ENCODE measurements around the gene PHACTR1. TPM values are rescaled to one million over a fixed set of nuclear protein-coding genes. Genes with fewer than 3 reads are reported as not detected.

Gene PHACTR1
- total RNA-seq, 2 experiments from 2014 or later = 1.3 to 2.3 TPM

DNA sequence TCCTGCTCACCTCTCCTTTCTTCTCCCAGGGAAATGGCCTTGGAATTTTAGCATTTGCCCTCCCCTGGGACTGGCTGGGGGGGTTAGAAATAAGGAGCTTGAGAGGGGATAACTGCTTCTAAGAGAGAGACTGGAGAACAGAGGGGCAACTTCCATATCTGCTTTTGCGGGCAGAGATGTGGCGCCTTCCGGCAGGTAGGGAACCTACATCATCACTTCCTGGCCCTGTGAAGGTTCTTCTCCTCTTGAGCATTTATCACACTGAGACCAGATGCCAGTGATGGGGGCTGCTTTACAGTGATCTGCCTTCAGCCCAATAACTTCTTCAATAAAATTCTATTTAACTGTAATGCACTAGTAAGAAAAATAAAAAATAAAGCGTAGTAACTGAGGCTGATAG, 563.7 kb downstream of the PHACTR1 start:
- Mint-ChIP-seq H3K4me3 (no peak overlapping the region), H3K27me3 (no peaks in the 10 kb centered on the region), H3K9me3 (peaks cover 3% of the 10 kb centered on the region), H3K27ac (no peak overlapping the region), H3K36me3 (ENCODE audit: low read depth) (no peaks in the 10 kb centered on the region), H3K4me1 (ENCODE audit: low read depth) (no peaks in the 10 kb centered on the region)
- intact Hi-C loops (cut with DNase I, micrococcal nuclease) = no loop called here
- CTCF ChIA-PET = no interaction called here
- H3K36me3 ChIP-seq (ENCODE audit: insufficient read depth, low read length) = no peaks in the 10 kb centered on the region
- peaks cover 0 to 4% of the 10 kb centered on the region in 2 experiments for H3K9me3 ChIP-seq (ENCODE audit: control insufficient read depth in 1 of 2, insufficient read depth in 1 of 2, low read length in 2 of 2)
- POLR2A ChIA-PET = no interaction called here
- TF ChIP-seq, protein P1, sequence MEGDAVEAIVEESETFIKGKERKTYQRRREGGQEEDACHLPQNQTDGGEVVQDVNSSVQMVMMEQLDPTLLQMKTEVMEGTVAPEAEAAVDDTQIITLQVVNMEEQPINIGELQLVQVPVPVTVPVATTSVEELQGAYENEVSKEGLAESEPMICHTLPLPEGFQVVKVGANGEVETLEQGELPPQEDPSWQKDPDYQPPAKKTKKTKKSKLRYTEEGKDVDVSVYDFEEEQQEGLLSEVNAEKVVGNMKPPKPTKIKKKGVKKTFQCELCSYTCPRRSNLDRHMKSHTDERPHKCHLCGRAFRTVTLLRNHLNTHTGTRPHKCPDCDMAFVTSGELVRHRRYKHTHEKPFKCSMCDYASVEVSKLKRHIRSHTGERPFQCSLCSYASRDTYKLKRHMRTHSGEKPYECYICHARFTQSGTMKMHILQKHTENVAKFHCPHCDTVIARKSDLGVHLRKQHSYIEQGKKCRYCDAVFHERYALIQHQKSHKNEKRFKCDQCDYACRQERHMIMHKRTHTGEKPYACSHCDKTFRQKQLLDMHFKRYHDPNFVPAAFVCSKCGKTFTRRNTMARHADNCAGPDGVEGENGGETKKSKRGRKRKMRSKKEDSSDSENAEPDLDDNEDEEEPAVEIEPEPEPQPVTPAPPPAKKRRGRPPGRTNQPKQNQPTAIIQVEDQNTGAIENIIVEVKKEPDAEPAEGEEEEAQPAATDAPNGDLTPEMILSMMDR (IDR thresholded peaks at IDR 0.05) = no peak
- H3K4me1 ChIP-seq (ENCODE audit: insufficient read depth, low read length) = peaks cover 3% of the 10 kb centered on the region
- no peak overlapping the region for H3K4me3 ChIP-seq (ENCODE audit: low read length)
- ATAC-seq (ENCODE audit: poor library complexity) = no peak
- no peak overlapping the region for H3K27ac ChIP-seq (ENCODE audit: low read depth in 1 of 2, low read length in 2 of 2)
- DNase-seq = no peak
- H3K27me3 ChIP-seq (ENCODE audit: control insufficient read depth in 1 of 2, insufficient read depth in 2 of 2, low read length in 2 of 2) = no peaks in the 10 kb centered on the region

DNA sequence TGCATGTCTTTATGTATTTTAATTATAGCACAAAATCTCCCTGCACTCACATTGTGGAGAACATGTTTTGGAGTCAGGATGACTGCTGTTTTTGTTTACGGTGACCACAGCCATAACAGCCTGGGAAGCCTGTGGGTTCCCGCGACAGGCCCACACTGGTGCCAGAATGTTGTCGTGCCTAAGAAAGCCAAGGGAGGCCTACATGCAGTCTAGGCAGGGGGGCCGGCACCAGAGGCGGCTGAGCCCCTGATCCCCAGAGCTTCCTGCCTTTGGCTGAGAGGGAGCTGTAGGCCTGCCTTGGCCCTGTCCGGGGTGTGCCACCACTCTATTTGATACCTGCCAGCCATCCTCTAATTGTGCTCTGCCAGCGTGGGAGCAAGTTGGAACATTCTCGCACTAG, 565.1 kb downstream of the PHACTR1 start:
- no peaks in the 10 kb centered on the region for H3K36me3 ChIP-seq (ENCODE audit: insufficient read depth, low read length)
- TF ChIP-seq, protein P1 (IDR thresholded peaks at IDR 0.05) = no peak
- H3K4me3 ChIP-seq (ENCODE audit: low read length) = no peak overlapping the region
- ATAC-seq (ENCODE audit: poor library complexity) = no peak
- peaks cover 5 to 6% of the 10 kb centered on the region in 2 experiments for H3K9me3 ChIP-seq (ENCODE audit: control insufficient read depth in 1 of 2, insufficient read depth in 1 of 2, low read length in 2 of 2)
- Mint-ChIP-seq H3K9me3 (peaks cover 3% of the 10 kb centered on the region), H3K27me3 (no peaks in the 10 kb centered on the region), H3K36me3 (ENCODE audit: low read depth) (peaks cover 11% of the 10 kb centered on the region), H3K4me1 (ENCODE audit: low read depth) (no peaks in the 10 kb centered on the region), H3K27ac (no peak overlapping the region), H3K4me3 (no peak overlapping the region)
- no peaks in the 10 kb centered on the region for H3K27me3 ChIP-seq (ENCODE audit: control insufficient read depth in 1 of 2, insufficient read depth in 2 of 2, low read length in 2 of 2)
- H3K27ac ChIP-seq (ENCODE audit: low read depth in 1 of 2, low read length in 2 of 2) = no peak overlapping the region
- ChIA-PET POLR2A (no interaction called here), CTCF (no interaction called here)
- peaks cover 3% of the 10 kb centered on the region for H3K4me1 ChIP-seq (ENCODE audit: insufficient read depth, low read length)
- intact Hi-C loops (cut with DNase I, micrococcal nuclease) = no loop called here
- no peak for DNase-seq

DNA sequence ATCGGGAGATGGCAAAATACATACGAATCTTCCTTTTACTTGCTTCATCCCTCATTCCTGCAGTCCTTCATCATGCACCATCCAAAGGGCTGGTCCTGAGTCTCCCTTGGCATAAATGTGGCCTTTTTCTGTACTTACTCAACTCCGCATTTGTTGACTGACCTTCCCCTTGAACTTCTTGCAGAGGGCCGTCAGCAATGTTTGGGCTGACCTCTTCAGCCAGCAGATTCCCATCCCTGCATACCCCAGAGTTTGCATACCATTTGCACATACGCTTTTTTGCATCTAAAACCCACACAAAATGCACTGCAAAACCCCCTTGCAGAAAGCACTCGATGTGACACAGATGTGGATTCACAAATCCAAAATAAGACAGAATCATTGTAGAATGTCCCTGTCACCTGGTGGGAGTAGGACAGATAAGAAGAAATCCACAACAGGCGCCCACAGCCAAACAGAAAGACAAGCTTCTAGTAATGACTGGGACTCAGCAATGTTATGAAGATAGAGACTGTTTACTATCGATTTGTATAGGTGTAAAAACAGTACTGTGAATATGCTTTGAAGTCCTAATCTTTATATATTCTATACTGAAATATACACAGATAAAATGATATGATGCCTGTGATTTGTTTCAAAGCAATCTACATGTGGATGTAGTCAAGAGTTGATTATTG, 566.0 kb downstream of the PHACTR1 start:
- DNase-seq (no peak), ATAC-seq (ENCODE audit: poor library complexity) (no peak)
- H3K4me1 ChIP-seq (ENCODE audit: insufficient read depth, low read length) = peaks cover 3% of the 10 kb centered on the region
- H3K9me3 Mint-ChIP-seq = peaks cover 3% of the 10 kb centered on the region
- ChIA-PET CTCF (no interaction called here), POLR2A (no interaction called here)
- H3K27ac ChIP-seq (ENCODE audit: low read depth in 1 of 2, low read length in 2 of 2) = no peak overlapping the region
- TF ChIP-seq, protein P1 (IDR thresholded peaks at IDR 0.05) = no peak
- H3K9me3 ChIP-seq (ENCODE audit: control insufficient read depth in 1 of 2, insufficient read depth in 1 of 2, low read length in 2 of 2) = peaks cover 14 to 15% of the 10 kb centered on the region in 2 experiments
- H3K4me3 Mint-ChIP-seq = no peak overlapping the region
- H3K27ac Mint-ChIP-seq = no peak overlapping the region
- H3K4me1 Mint-ChIP-seq (ENCODE audit: low read depth) = no peaks in the 10 kb centered on the region
- intact Hi-C loops (cut with DNase I, micrococcal nuclease) = no loop called here
- no peaks in the 10 kb centered on the region for H3K27me3 Mint-ChIP-seq
- no peak overlapping the region for H3K4me3 ChIP-seq (ENCODE audit: low read length)
- H3K36me3 Mint-ChIP-seq (ENCODE audit: low read depth) = peaks cover 16% of the 10 kb centered on the region
- no peaks in the 10 kb centered on the region for H3K27me3 ChIP-seq (ENCODE audit: control insufficient read depth in 1 of 2, insufficient read depth in 2 of 2, low read length in 2 of 2)
- no peaks in the 10 kb centered on the region for H3K36me3 ChIP-seq (ENCODE audit: insufficient read depth, low read length)

Measured in CD4-positive, alpha-beta T cell (primary cell).